DOHH2 (cell line): ENCODE data around the gene VKORC1L1.

Experiments used
- CTCF ChIP-seq: fragments of 200-600 bp; sonication (generic); IDR thresholded peaks from one replicate; pipeline ENCODE4 v1.5.1; 2014; ENCODE audit warnings: antibody characterized with exemption, mild to moderate bottlenecking, low read depth, low read length; ENCODE audit not compliant: poor library complexity, severe bottlenecking
- EZH2phosphoT487 ChIP-seq: fragments of 200-600 bp; sonication (generic); IDR thresholded peaks from 2 replicates; pipeline ENCODE4 v1.6.1; 2017; ENCODE audit warnings: borderline replicate concordance, mild to moderate bottlenecking, antibody characterized with exemption, low read length, moderate library complexity, mixed read lengths

GRCh38 chr7:65974876-65975275, 102.0 kb downstream of the VKORC1L1 start:
- TF ChIP-seq EZH2phosphoT487 (no peak), CTCF (no peak)
